HuH-7.5 (cell line): Measurements from ENCODE around the gene HOXB2.

ENCODE experiments used
- DNase-seq: peaks from one replicate; pipeline ENCODE4 v3.0.0; 2011; ENCODE audit warnings: low spot score

HOXB2 gene

GRCh38 chr17:48565925-48566710 is 21.2 kb upstream of the HOXB2 start:
- DNase-seq: no peak

- no peak for DNase-seq
Measured at GRCh38 chr17:48565022-48565554, 20.2 kb upstream of the HOXB2 start.

DNA sequence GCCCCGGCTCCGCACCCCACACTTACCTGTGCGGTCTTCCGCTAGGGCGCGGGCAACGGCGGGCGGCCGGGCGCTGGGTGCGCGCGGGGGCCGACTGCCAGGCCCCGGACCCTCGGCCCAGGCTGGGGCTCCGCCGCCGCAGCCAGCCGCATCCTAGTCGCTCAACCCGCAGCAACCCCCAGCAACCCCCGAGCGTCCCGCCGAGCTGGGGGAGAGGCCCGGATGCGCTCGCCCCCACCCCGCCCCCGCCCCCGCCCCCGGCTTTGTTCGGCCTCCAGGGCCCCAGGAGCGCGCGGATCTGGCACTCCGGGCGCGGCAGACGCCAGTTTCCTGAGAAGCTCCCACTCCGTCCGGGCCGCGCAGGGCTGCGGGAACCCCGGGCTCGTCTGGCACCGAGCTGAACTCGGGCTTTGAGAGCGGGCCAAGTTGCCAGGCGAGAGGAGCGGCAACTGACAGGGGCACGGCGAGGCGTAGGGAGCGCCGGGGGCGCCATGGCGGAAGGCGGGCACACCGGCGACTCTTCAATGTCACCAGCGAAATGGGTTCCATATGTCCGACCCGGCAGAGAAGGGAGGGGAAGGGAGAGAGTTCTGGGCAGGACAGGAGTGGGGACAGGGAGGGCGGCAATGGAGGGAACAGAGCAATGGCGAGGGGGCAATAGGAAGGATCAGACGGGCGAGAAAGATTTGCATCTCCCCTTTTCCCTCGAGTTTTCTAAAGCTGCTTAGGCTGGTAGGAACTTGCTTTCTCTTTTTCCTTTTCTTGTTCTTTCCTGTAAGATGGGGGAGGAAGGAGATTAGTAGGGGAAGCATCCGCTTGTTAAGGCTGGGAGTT is 19.5 kb upstream of the HOXB2 start:
- no peak for DNase-seq

DNA sequence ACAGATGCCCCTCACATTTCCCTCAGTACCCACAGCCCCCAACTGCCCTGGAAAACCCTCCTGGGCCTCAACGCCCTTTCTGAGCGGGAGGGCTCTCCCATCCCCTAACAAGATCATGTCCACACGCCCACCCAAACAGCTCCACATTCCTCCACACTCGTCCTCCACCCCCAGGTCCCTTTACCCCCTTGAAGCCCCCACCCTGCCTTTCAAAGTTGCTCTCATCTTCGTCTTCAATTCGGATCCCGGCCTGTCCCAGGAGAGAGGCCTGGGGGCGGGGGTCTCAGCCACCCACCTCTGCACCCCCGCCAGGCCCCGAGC is 18.9 kb upstream of the HOXB2 start:
- DNase-seq: no peak

GRCh38 chr17:48563385-48563838 is 18.5 kb upstream of the HOXB2 start:
- no peak for DNase-seq

DNA sequence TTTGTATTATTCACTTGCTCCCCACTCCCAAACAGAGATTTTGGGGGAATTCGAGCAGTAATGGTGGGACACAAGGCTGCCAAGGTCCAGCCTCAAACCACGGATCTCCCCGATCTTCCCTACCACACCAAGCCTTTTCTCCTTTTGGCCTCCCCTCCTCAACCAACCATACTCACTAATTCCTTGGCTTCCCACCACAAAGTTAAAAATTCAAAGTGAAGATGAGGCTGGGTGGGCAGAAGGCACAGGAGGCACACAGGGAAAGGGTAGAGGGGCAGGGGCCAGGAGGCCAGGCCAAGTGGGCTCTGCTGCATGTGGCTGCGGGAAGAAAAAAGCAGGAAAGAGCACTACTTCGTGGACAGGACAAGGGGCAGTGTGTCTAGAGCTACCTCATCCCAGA is 18.0 kb upstream of the HOXB2 start:
- DNase-seq: no peak

DNA sequence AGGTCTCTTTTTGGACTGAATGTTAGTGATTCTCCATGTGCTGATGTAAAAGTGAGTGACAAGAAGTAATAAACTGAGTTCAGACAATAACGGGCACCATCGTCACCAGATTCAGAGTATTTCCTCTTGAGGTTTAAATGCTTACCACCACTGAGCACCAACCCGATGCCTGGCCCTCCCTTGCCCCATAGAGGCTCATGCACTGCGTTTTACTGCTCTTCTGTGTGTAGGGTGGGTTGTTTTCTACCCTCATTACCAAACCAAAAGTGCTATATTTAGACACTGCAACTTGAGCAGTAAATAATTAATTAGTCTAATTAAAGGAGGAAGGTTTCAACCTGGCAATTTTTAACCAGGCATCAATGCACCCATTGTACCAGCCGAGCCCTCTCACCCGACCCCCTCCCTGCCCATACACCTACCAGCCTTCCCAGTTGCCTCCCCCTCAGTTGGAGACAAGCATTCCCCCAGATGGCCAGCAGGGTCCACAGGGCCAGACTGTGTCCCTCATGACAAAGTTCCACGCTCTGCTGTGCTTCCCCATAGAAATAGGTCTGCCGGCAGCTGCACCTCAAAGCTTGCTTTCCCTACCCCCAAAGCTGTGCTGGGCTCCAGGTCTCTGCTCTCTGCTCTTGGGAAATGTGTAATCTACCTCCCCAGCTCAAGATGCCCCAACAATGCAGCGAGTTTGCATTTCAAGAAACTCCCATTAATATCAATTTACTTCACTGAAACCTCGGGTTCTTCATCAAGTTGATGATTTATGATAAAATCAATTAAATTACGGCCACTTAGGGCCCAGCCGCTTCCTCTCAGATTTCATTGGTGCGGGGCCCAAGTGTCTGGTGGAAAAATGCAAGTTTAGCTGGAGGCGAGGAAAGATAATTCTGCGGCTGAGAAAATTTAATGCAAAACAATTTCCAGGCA is 17.2 kb upstream of the HOXB2 start:
- no peak for DNase-seq

DNA sequence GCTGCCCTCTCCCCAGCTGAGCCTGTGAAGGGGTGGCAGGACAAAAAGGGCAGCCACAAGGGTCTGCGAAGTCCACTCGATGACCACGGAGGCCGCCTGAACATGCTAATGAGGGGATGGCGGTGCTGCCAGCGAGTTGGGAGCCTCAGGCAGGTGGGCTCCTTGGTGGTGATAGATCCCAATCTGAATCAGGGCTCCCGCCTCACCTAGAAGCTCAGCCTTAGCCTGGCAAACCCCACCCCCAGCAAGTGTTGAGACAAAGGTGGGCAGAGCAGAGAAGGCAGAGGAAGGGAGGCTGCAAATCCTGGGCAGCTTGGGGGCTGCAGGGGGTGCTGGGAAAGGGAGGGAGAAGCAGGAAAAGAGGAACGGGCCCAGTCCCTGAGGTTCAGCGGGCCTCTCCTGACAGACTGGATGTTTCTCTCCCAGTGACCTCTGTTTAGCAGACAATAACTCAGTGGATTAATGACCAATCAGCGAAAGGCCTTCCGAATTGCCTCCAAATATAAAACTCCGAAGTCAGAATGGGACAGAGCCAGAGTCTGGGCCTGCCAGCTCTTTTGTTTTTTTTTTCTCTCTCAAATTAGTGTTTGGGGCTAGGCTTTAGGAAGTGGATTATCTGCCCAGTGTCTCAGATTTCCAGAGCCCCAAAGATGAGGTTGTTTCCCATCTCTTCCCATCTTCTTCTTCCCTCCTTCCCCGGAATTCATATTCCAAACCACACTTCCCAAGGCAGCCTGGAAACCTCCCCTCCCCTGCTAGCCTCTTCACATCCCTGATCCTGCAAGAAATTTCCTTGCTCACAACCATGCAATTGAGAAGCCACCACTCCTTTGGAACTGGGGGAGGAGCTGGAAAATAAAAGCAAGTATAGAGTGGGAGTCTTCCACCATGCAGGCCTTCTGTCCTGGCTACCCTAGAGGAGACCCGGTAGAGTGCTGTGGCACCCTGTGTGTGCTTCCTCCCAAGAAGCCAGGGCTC is 15.2 kb upstream of the HOXB2 start:
- no peak for DNase-seq

GRCh38 chr17:48559122-48559839 is 14.4 kb upstream of the HOXB2 start:
- no peak for DNase-seq

GRCh38 chr17:48558831-48559121 is 13.9 kb upstream of the HOXB2 start:
- no peak for DNase-seq

GRCh38 chr17:48558057-48558830 is 13.3 kb upstream of the HOXB2 start:
- no peak for DNase-seq

DNA sequence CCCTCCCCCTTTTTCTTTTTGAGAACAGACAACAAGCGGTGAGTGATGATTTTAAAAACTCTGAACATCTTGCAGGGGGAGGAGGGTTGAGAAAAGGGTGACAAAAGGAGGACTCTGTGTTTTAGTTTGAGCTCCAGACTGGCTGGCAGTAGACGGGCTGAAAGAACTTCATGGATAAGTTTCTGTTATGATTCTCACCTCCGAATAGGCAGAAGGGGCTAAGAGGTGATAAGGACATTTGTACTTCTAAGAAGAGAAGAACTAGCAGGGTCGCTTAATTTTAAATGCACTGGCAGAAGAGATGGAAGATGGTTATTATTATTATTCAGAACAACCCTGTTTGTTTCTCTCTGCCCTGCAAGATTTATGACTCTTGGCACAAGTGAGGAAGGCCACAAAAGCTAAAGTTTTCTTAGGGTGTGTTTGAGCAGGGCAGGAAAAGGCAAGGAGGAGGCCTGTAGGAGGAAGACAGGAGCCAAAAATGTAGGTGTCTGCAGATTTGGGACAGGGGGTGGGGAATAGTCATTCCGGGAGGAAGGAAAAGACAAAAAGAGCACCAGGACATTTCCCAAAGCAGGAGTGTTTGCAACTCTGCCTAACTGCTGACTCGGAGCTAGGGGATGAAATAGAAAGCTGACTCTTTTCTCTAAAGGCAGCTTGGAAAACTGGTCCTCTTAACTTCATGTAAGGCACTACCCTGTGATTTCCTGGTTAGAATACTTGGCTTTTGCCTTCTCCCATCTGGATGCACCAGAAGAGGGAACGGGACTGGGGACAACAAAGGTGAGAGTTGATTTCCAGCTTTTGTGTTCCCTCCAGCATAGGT is 11.9 kb upstream of the HOXB2 start:
- DNase-seq: no peak

DNA sequence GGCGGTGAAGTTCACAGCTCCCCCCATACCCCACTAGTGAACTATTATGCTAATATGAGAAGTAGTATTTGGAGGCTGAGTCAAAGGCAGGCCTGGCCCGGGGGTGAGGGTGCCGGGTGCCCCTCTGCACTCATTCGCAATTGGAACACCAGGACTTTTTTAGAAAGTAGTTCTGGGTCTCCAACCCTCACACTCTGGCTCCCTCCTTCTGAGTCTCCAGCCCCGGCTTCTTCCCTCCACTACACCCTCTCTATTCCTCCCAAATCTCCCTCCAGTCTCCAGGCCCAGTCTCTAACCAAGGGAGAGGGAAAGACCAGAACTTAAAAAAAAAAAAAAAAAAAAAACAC is 11.3 kb upstream of the HOXB2 start:
- no peak for DNase-seq

- no peak for DNase-seq
Measured at GRCh38 chr17:48555258-48556228, 10.6 kb upstream of the HOXB2 start.

DNA sequence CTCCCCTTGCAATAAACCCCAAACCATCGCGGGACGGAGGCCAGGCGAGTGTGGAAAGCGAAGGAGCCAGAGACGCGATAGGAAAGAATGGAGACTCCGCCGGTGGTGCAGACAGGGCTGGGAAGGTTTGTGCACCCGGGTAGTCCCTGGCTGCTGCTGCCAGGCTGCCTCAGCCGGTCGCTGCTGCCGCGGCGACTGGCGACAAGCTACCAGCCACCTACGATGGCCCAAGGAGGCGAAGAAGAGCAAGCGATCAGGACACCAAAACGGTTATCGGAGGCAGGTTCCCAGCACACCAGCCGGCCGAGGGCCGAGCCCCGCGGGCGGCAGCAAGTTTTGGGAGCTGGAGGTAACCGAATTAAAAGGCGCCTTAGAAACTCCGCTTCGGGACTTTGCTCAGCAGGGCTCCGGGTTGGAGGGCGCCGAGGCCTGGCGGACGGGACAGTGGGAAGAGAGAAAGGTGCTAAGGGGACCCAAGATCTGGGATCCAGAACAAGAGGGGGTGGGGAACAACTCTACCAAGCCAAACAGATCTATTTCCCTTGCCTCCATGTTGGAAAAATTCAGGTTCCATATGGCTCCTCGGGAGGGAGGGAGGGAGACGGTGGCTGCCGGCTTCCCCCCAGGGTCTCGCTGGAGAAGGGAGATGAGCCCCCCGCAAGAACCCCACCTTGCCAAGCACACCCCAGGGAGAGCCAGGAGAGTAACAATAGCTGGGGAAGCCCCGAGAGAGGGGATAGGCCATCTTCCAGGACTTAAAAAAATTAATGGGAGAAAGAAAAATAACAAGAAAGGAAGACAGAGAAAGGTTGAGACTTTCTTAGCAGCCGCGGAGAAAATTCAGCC is 9.7 kb upstream of the HOXB2 start:
- DNase-seq: no peak

GRCh38 chr17:48553826-48554225 is 8.9 kb upstream of the HOXB2 start:
- DNase-seq: no peak

DNA sequence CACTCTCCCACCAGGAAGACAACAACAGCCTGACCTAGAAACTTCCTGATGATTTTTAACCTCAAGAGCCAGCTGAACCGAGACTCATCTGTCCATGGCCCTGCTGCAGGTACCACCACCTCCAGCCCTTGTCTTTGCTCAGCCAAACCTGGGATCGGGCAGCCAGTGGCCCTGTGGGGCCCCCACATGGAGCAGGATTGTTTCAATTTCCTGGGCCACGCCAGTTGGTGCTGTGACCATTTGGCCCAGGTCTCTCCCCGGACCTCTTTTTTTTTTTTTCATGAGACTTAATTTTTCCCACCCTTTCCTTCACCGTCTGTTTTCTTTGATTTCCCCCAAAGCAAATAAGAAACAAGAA is 8.3 kb upstream of the HOXB2 start:
- no peak for DNase-seq
